HepG2 (cell line): ENCODE data around the gene ARHGDIA. TPM values are rescaled to one million over a fixed set of nuclear protein-coding genes. Genes with fewer than 3 reads are reported as not detected.

ENCODE experiments used
- ARID5B ChIP-seq: IDR thresholded peaks from 2 replicates; pipeline ENCODE4 v1.4.0; 2020; ENCODE audit warnings: mild to moderate bottlenecking, missing genetic modification reagents
- ASH2L ChIP-seq: fragments of 300-600, 200-600 bp; sonication (generic); IDR thresholded peaks from 2 replicates; pipeline ENCODE4 v1.7.0; 2017; ENCODE audit warnings: low read depth, mild to moderate bottlenecking, moderate library complexity, mixed read lengths, low read length; ENCODE audit not compliant: insufficient read length
- CTCF ChIP-seq: sonication (generic); formaldehyde crosslinking; IDR thresholded peaks from 2 replicates; pipeline ENCODE4 v1.5.0; 2020; ENCODE audit warnings: mild to moderate bottlenecking, missing genetic modification reagents, moderate library complexity
- FLYWCH1 ChIP-seq: sonication (generic); formaldehyde crosslinking; IDR thresholded peaks from 2 replicates; pipeline ENCODE4 v1.8.1; 2023; ENCODE audit warnings: mild to moderate bottlenecking, missing genetic modification reagents
- HDAC6 ChIP-seq: fragments of 200-600 bp; sonication (generic); IDR thresholded peaks from 2 replicates; pipeline ENCODE4 v1.7.0; 2017; ENCODE audit warnings: mild to moderate bottlenecking, antibody characterized with exemption, low read length, low read depth
- MXD4 ChIP-seq: IDR thresholded peaks from 2 replicates; pipeline ENCODE4 v1.6.1; 2016; ENCODE audit warnings: mild to moderate bottlenecking, missing biosample characterization, missing genetic modification reagents
- NFATC3 ChIP-seq: sonication (generic); formaldehyde crosslinking; IDR thresholded peaks from 2 replicates; pipeline ENCODE4 v1.5.1; 2020; ENCODE audit warnings: mild to moderate bottlenecking, missing genetic modification reagents
- SMAD3 ChIP-seq: sonication (generic); formaldehyde crosslinking; IDR thresholded peaks from 2 replicates; pipeline ENCODE4 v1.4.0; 2020; ENCODE audit warnings: missing genetic modification reagents
- THRA ChIP-seq: sonication (generic); formaldehyde crosslinking; IDR thresholded peaks from 2 replicates; pipeline ENCODE4 v1.4.0; 2020; ENCODE audit warnings: missing genetic modification reagents, borderline replicate concordance
- ZFP1 ChIP-seq: IDR thresholded peaks from 2 replicates; pipeline ENCODE4 v1.6.1; 2016
- ZNF20 ChIP-seq: sonication (generic); formaldehyde crosslinking; IDR thresholded peaks from 2 replicates; pipeline ENCODE4 v1.4.0; 2020; ENCODE audit warnings: mild to moderate bottlenecking, moderate library complexity, missing genetic modification reagents
- ZNF263 ChIP-seq: sonication (generic); formaldehyde crosslinking; IDR thresholded peaks from 2 replicates; pipeline ENCODE4 v1.4.0; 2020; ENCODE audit warnings: missing genetic modification reagents
- ZNF264 ChIP-seq: sonication (generic); formaldehyde crosslinking; IDR thresholded peaks from 2 replicates; pipeline ENCODE4 v1.4.0; 2020; ENCODE audit warnings: missing genetic modification reagents
- ZNF280B ChIP-seq: sonication (generic); formaldehyde crosslinking; IDR thresholded peaks from 2 replicates; pipeline ENCODE4 v1.5.0; 2020; ENCODE audit warnings: missing genetic modification reagents, mild to moderate bottlenecking, borderline replicate concordance
- ZNF326 ChIP-seq: sonication (generic); formaldehyde crosslinking; IDR thresholded peaks from 2 replicates; pipeline ENCODE4 v1.4.0; 2020; ENCODE audit warnings: missing genetic modification reagents, borderline replicate concordance
- ZNF34 ChIP-seq: sonication (generic); formaldehyde crosslinking; IDR thresholded peaks from 2 replicates; pipeline ENCODE4 v1.4.0; 2020; ENCODE audit warnings: mild to moderate bottlenecking, missing genetic modification reagents, borderline replicate concordance
- ZNF354B ChIP-seq: sonication (generic); formaldehyde crosslinking; IDR thresholded peaks from 2 replicates; pipeline ENCODE4 v1.8.0; 2022; ENCODE audit warnings: mild to moderate bottlenecking, missing genetic modification reagents
- ZNF605 ChIP-seq: sonication (generic); formaldehyde crosslinking; IDR thresholded peaks from 2 replicates; pipeline ENCODE4 v1.8.0; 2022; ENCODE audit warnings: mild to moderate bottlenecking, missing genetic modification reagents
- ZNF616 ChIP-seq: sonication (generic); formaldehyde crosslinking; IDR thresholded peaks from 2 replicates; pipeline ENCODE4 v1.5.0; 2020; ENCODE audit warnings: low read depth, mild to moderate bottlenecking, missing genetic modification reagents
- ZNF746 ChIP-seq: sonication (generic); formaldehyde crosslinking; IDR thresholded peaks from 2 replicates; pipeline ENCODE4 v1.8.0; 2022; ENCODE audit warnings: mild to moderate bottlenecking, missing genetic modification reagents
- ZSCAN20 ChIP-seq: sonication (generic); formaldehyde crosslinking; IDR thresholded peaks from 2 replicates; pipeline ENCODE4 v1.4.0; 2020; ENCODE audit warnings: missing genetic modification reagents, mild to moderate bottlenecking, borderline replicate concordance
- polyA plus RNA-seq, 8 experiments: library from polyadenylated mRNA; depleted of rRNA in 3 of 8; stranded (reverse) in 7 of 8; unstranded in 1 of 8; fragments of >200 nt; fragmentation: Illumina TruSeq in 4 of 8; extraction: Trizol in 4 of 8; gene quantifications; 2 replicates each; pipeline versions ENCODE4 v1.2.1 to v1.2.3, GENCODE V29; 2011 to 2016; ENCODE audit warnings: low read depth in 4 of 8, missing spikeins in 1 of 8, mixed read lengths in 1 of 8; ENCODE audit not compliant: insufficient read depth in 1 of 8
- total RNA-seq, 5 experiments: library from RNA; depleted of rRNA; stranded (reverse); fragments of >200 nt; fragmentation: Illumina TruSeq; extraction: Trizol; gene quantifications; 2 replicates each; pipeline ENCODE4 v1.2.3, GENCODE V29; 2016; ENCODE audit warnings: low read depth in 1 of 5

The ARHGDIA gene
- total and polyA plus RNA-seq, 2 of the 13 experiments (the other 11 are each of a cell fraction or from before 2014, with no cell fraction given), result 40.0 to 64.0 TPM

- no peak for TF ChIP-seq FLYWCH1 (CRISPR knock-in tag)
- TF ChIP-seq SMAD3 (CRISPR knock-in tag), result 0 out of 2 replicates have a peak, but pooled peaks have one; percentile 21
- no peak for TF ChIP-seq ZNF746
- peak; percentile 14 for TF ChIP-seq ZNF280B
- no peak for TF ChIP-seq ZFP1 (CRISPR knock-in tag)
- peak; percentile 38; the same call in 1 of the 2 replicates for TF ChIP-seq ZNF605
- peak; percentile 85 for TF ChIP-seq ZNF354B (CRISPR knock-in tag)
- peak; percentile 46; the same call in 1 of the 2 replicates for TF ChIP-seq ZNF264 (CRISPR knock-in tag)
- TF ChIP-seq ASH2L, result peak; percentile 19
- no peak for TF ChIP-seq MXD4 (CRISPR knock-in tag)
- peak; percentile 50 for TF ChIP-seq ZNF326 (CRISPR knock-in tag)
- no peak for TF ChIP-seq HDAC6
- TF ChIP-seq CTCF (CRISPR knock-in tag), result peak; percentile 88
- TF ChIP-seq NFATC3 (CRISPR knock-in tag), result no peak
- TF ChIP-seq ZNF616 (CRISPR knock-in tag), result peak; percentile 3; the same call in 1 of the 2 replicates
- no peak for TF ChIP-seq ZSCAN20 (CRISPR knock-in tag)
- 0 out of 2 replicates have a peak, but pooled peaks have one; percentile 30 for TF ChIP-seq ZNF20 (CRISPR knock-in tag)
- TF ChIP-seq THRA (CRISPR knock-in tag), result 0 out of 2 replicates have a peak, but pooled peaks have one; percentile 9
- TF ChIP-seq ZNF263 (CRISPR knock-in tag), result 0 out of 2 replicates have a peak, but pooled peaks have one; percentile 40
- TF ChIP-seq ZNF34, result no peak
- no peak for TF ChIP-seq ARID5B
Measured at GRCh38 chr17:81869221-81870130, 1.7 kb downstream of the ARHGDIA start (continued).
